ENCODE data around the gene COLEC12. TPM values are rescaled to one million over a fixed set of nuclear protein-coding genes. Genes with fewer than 3 reads are reported as not detected.

Gene COLEC12
- 96.6 and 104 TPM in 2 replicates for total RNA-seq

DNA sequence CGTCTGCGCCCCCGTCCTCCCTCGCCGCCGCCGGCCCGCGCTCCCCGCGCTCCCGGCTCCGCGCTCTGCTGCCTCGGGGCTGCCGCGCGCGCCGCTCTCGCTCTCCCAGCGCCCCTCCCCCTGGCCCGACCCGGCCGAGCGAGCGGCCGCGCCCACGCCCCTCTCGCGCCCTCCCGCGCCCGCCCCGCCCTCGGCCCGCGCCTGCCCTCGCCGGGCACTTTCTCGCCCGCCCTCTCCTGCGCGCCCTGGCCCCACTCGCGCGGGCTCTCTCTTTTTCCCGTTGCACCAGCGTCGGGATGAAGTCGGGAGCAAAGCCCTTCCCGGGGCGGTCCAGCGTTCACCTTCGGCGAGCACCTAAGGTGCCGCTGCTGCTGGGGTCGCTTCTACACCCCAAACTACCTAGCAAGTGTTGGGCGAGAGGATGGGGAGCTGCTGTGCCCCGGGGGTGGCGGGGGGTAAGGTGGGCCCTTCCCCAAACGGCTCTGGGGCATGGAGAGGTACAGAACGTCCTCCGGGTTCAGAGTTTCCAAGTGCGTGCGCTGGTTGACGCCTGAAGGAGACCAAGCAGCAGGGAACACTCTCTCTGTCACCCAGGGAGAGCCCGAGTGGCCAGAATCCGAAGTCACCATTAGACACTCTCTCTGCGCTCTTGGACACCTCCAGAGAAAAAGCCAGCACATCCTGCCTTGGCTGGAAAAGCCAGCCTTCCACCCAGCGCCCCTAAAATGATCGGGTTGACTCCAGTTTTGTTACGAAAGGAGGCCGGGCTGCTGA is at the start of gene COLEC12:
COLEC12 (minus strand) TSS at position 70 of the 774 bp plus-strand sequence. CDS start 187 bp downstream, outside the sequence.

DNA sequence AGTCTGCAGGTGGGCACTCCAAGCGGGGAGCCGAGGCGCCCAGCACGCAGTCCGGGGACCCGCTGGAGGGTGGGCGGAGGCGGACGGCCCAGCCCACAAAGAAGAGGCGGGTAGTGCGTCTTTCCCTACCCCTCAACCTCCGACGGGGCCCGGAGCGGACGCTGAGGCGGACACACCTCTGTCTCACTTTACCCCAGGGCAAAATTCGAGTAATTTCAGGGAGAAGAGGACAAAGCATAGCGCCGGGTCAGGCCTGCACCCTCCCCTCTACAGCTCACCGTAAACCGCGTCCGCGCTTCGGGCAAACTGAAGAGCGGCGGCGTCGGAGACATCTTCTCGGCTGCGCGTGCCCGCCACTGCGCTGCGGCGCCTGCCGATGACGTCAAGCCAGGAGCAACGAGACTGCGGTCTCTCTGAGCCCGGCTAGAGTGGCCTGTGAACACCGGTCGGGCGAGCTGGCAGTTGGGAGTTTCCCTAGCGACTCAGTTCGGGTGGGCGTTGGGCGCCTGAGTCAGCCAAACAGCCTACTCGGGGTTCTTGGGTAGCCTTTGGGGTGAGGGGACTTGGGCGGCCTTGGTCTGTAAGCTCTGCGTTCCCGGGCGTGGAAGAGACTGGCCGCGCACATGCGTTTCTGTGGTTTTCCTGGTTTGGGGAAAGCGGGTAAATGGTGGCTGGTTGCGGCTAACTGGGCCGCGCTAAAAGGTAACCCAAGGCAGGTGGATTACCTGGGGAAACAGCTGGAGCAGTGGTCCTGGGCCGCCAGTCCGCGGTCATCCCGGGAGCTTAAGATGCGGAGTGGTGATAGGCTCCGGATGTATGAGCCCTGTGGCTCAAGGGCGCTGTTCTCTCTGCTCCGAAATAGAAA is 232.6 kb downstream of the COLEC12 start, which contains the start of gene THOC1:
THOC1 (minus strand) TSS at position 360 of the 865 bp plus-strand sequence; CDS start at position 332, 28 bp downstream.

Other genes starting within 250 kb of the COLEC12 start
- gene THOC1, start 232.7 kb downstream of the COLEC12 start, total RNA-seq = 11.0 and 17.0 TPM in 2 replicates
- gene CETN1, start 79.7 kb upstream of the COLEC12 start, total RNA-seq = not detected in 2 replicates
- under 0.01 TPM in 1 of 2 replicates, not detected in the other for gene CLUL1, start 96.3 kb upstream of the COLEC12 start, total RNA-seq
- 13.7 and 19.1 TPM in 2 replicates for gene TYMS, start 157.0 kb upstream of the COLEC12 start, total RNA-seq
- 10.9 and 19.0 TPM in 2 replicates for gene ENOSF1, start 211.9 kb upstream of the COLEC12 start, total RNA-seq

Data from cardiac atrium fibroblast (primary cell).